K562 (cell line): ENCODE measurements around the gene ABCA7. TPM values are rescaled to one million over a fixed set of nuclear protein-coding genes. Genes with fewer than 3 reads are reported as not detected.

Experiments
- ATAC-seq: fragments of 200-7000 bp; cut with Tn5 transposase; 3 replicates; pipeline ENCODE4 v1.9.1; 2020; ENCODE audit warnings: moderate library complexity
- BruUV-seq: library from RNA; stranded (reverse); fragments of 400-500 nt; replicated peaks from 2 replicates; lab custom pipeline; 2021; lab: Mats Ljungman, UMichigan
- CTCF ChIA-PET: fragments of 300-600 bp; formaldehyde crosslinking; extraction: SDS; loops from one replicate; lab custom pipeline; 2021; ENCODE audit warnings: low intra/inter-chr PET ratio; lab: Yijun Ruan, JAX
- POLR2A ChIA-PET: fragments of 300-600, 350-650 bp; sonication (Branson Sonifier 250); formaldehyde crosslinking; extraction: SDS; loops from one replicate; lab custom pipeline; 2021; ENCODE audit warnings: antibody characterized with exemption, inconsistent platforms; lab: Yijun Ruan, JAX
- DNase-seq, 4 experiments: peaks; one replicate each; pipeline versions ENCODE4 v3.0.0 to v3.0.0-alpha.2; 2011 to 2018; ENCODE audit warnings: low spot score in 3 of 4, mixed read lengths in 3 of 4; ENCODE audit errors: extremely low read depth in 1 of 4
- FAIRE-seq: peaks from 2 replicates; lab custom pipeline; 2011; peaks lifted over from hg19 to GRCh38; lab: Jason Lieb, UNC
- H2AFZ ChIP-seq: 2 replicates; pipeline ENCODE4 v1.6.0; 2011; ENCODE audit warnings: low read depth, low read length, control low read depth, inconsistent platforms
- H3K27ac ChIP-seq: fragments of 200-600 bp; 3 replicates; pipeline ENCODE4 v1.8.0; 2011; ENCODE audit warnings: low read depth, mild to moderate bottlenecking, control low read depth, inconsistent platforms, low read length, moderate library complexity, mixed read lengths; ENCODE audit errors: extremely low read depth
- H3K27me3 ChIP-seq, 2 experiments: fragments of 300-600 bp in 1 of 2; 2 replicates in 1 of 2; 3 replicates in 1 of 2; pipeline versions ENCODE4 v1.6.0 to v1.8.0; 2011; ENCODE audit warnings: inconsistent platforms in 2 of 2, low read length in 2 of 2, mild to moderate bottlenecking in 1 of 2, mixed read lengths in 1 of 2, moderate library complexity in 1 of 2; ENCODE audit not compliant: control insufficient read depth in 2 of 2, insufficient read depth in 2 of 2
- H3K36me3 ChIP-seq: fragments of 300-600 bp; 3 replicates; pipeline ENCODE4 v1.8.0; 2011; ENCODE audit warnings: mild to moderate bottlenecking, low read length, inconsistent platforms; ENCODE audit not compliant: control insufficient read depth, insufficient read depth
- H3K4me1 ChIP-seq, 2 experiments: fragments of 200-600 bp in 1 of 2; replicated peaks in 1 of 2; 2 replicates in 1 of 2; 3 replicates in 1 of 2; pipeline versions ENCODE4 v1.5.1 to v1.8.0; 2011; ENCODE audit warnings: inconsistent platforms in 2 of 2, low read length in 2 of 2, mild to moderate bottlenecking in 1 of 2, mixed read lengths in 1 of 2, moderate library complexity in 1 of 2; ENCODE audit not compliant: control insufficient read depth in 2 of 2, insufficient read depth in 2 of 2
- H3K4me2 ChIP-seq: 2 replicates; pipeline ENCODE4 v1.6.1; 2011; ENCODE audit warnings: low read length, control low read depth, inconsistent platforms, mixed read lengths; ENCODE audit not compliant: insufficient read depth
- H3K4me3 ChIP-seq: fragments of 200-600 bp; sonication (generic), shearing (Covaris generic); 2 replicates; pipeline ENCODE4 v1.5.1; 2016; ENCODE audit warnings: control low read depth, inconsistent platforms
- H3K79me2 ChIP-seq: fragments of 200-600 bp; 3 replicates; pipeline ENCODE4 v1.8.0; 2011; ENCODE audit warnings: low read length, inconsistent platforms; ENCODE audit not compliant: control insufficient read depth, insufficient read depth
- H3K9ac ChIP-seq, 2 experiments: 2 replicates each; pipeline versions ENCODE4 v1.6.0 to v1.6.1; 2011; ENCODE audit warnings: low read depth in 2 of 2, low read length in 2 of 2, control low read depth in 1 of 2, inconsistent platforms in 1 of 2, mild to moderate bottlenecking in 1 of 2, mixed read lengths in 1 of 2; ENCODE audit not compliant: insufficient read depth in 1 of 2
- H3K9me1 ChIP-seq: one replicate; pipeline ENCODE4 v1.6.0; 2011; ENCODE audit warnings: inconsistent platforms, mild to moderate bottlenecking, low read length, moderate library complexity; ENCODE audit not compliant: control insufficient read depth, insufficient read depth
- H3K9me3 ChIP-seq: replicated peaks from 2 replicates; pipeline ENCODE4 v1.5.1; 2011; ENCODE audit warnings: low read depth, low read length, inconsistent platforms; ENCODE audit not compliant: control insufficient read depth, insufficient read depth
- H4K20me1 ChIP-seq: replicated peaks from 2 replicates; pipeline ENCODE4 v1.6.1; 2011; ENCODE audit warnings: low read length, inconsistent platforms, mixed read lengths; ENCODE audit not compliant: control insufficient read depth, insufficient read depth
- ADNP ChIP-seq: fragments of 200-800 bp; sonication (Bioruptor generic); IDR thresholded peaks from 2 replicates; pipeline ENCODE4 v1.6.1; 2016; ENCODE audit warnings: missing genetic modification characterization, missing compliant biosample characterization
- CHCHD3 ChIP-seq: fragments of 250-450 bp; sonication (Bioruptor Pico); IDR thresholded peaks from 2 replicates; pipeline ENCODE4 v2.1.2; 2022; ENCODE audit warnings: mild to moderate bottlenecking
- CTBP1 ChIP-seq: fragments of 450-650 bp; IDR thresholded peaks from 2 replicates; pipeline ENCODE4 v1.6.1; 2016; ENCODE audit warnings: borderline replicate concordance
- DACH1 ChIP-seq: fragments of 450-650 bp; IDR thresholded peaks from 2 replicates; pipeline ENCODE4 v1.6.1; 2018; ENCODE audit not compliant: partially characterized antibody
- HDAC2 ChIP-seq: fragments of 450-650 bp; IDR thresholded peaks from 2 replicates; pipeline ENCODE4 v1.6.1; 2016; ENCODE audit warnings: mild to moderate bottlenecking
- RFX1 ChIP-seq: fragments of 450-650 bp; IDR thresholded peaks from 2 replicates; pipeline ENCODE4 v1.6.1; 2016; ENCODE audit warnings: mild to moderate bottlenecking, moderate library complexity
- SUPT5H ChIP-seq: fragments of 450-650 bp; IDR thresholded peaks from 2 replicates; pipeline ENCODE4 v1.6.1; 2016
- ZNF124 ChIP-seq: sonication (generic); formaldehyde crosslinking; IDR thresholded peaks from 2 replicates; pipeline ENCODE4 v1.8.1; 2022; ENCODE audit warnings: missing genetic modification reagents
- WGBS: fragments of 100-300 bp; shearing (Covaris generic); methylation state at CpG from one replicate; pipeline ENCODE4 v1.1.6; 2016; ENCODE audit warnings: low coverage, mixed read lengths; ENCODE audit not compliant: insufficient coverage; ENCODE audit errors: missing lambda C conversion rate; 5-methylcytosine and 5-hydroxymethylcytosine counted together
- in situ Hi-C: fragments of 300-500 bp; cut with MboI; formaldehyde crosslinking; loops from 4 replicates; pipeline ENCODE4 v1.15.0; 2018; ENCODE audit warnings: inconsistent platforms, mixed read lengths
- intact Hi-C: fragments of 100-400 bp; cut with micrococcal nuclease; formaldehyde crosslinking; loops from 2 replicates; pipeline ENCODE4 v1.14.2; 2022
- polyA plus RNA-seq, 8 experiments: library from polyadenylated mRNA; depleted of rRNA in 4 of 8; stranded (reverse) in 5 of 8; unstranded in 3 of 8; fragments of >200 nt; fragmentation: Nextera tagmentation in 2 of 8; fragmentation: Illumina TruSeq in 1 of 8; extraction: Ambion mirVana in 2 of 8; extraction: Trizol in 1 of 8; gene quantifications; 2 replicates each; pipeline versions ENCODE4 v1.2.1 to v1.2.3, GENCODE V29; 2011 to 2014; ENCODE audit warnings: inconsistent platforms in 1 of 8, missing spikeins in 1 of 8
- total RNA-seq, 7 experiments: library from RNA; depleted of rRNA in 6 of 7; stranded (reverse); fragments of >200 nt in 6 of 7; fragmentation: Illumina TruSeq in 2 of 7; extraction: Trizol in 2 of 7; gene quantifications; 2 replicates each; pipeline versions ENCODE4 v1.2.1 to v1.2.3, GENCODE V29; 2011 to 2021; ENCODE audit warnings: low replicate concordance in 1 of 7
- TF ChIP-seq, protein P1 (sequence below): sonication (generic); formaldehyde crosslinking; IDR thresholded peaks from 2 replicates; pipeline ENCODE4 v1.8.0; 2023; ENCODE audit warnings: missing genetic modification reagents, mild to moderate bottlenecking, borderline replicate concordance
- TF ChIP-seq, protein P2 (sequence below): fragments of 450-650 bp; formaldehyde crosslinking; IDR thresholded peaks from 2 replicates; pipeline ENCODE4 v1.4.0; 2022; ENCODE audit warnings: missing genetic modification characterization
- TF ChIP-seq, protein P3 (sequence below), 3 experiments: fragments of 200-800 bp in 1 of 3; fragments of 250-450 bp in 1 of 3; fragments of 450-650 bp in 1 of 3; sonication (Bioruptor Pico) in 1 of 3; sonication (Bioruptor generic) in 1 of 3; formaldehyde crosslinking in 1 of 3; IDR thresholded peaks; 2 replicates each; pipeline versions ENCODE4 v1.6.1 to v1.8.0; 2016 to 2022; ENCODE audit warnings: mild to moderate bottlenecking in 2 of 3, missing genetic modification characterization in 2 of 3, missing compliant biosample characterization in 1 of 3, moderate library complexity in 1 of 3

The ABCA7 gene
- total and polyA plus RNA-seq, 9 of the 15 experiments (the other 6 are each of a cell fraction or from before 2014, with no cell fraction given), result 2.3 to 96.1 (median 31.2) TPM

DNA sequence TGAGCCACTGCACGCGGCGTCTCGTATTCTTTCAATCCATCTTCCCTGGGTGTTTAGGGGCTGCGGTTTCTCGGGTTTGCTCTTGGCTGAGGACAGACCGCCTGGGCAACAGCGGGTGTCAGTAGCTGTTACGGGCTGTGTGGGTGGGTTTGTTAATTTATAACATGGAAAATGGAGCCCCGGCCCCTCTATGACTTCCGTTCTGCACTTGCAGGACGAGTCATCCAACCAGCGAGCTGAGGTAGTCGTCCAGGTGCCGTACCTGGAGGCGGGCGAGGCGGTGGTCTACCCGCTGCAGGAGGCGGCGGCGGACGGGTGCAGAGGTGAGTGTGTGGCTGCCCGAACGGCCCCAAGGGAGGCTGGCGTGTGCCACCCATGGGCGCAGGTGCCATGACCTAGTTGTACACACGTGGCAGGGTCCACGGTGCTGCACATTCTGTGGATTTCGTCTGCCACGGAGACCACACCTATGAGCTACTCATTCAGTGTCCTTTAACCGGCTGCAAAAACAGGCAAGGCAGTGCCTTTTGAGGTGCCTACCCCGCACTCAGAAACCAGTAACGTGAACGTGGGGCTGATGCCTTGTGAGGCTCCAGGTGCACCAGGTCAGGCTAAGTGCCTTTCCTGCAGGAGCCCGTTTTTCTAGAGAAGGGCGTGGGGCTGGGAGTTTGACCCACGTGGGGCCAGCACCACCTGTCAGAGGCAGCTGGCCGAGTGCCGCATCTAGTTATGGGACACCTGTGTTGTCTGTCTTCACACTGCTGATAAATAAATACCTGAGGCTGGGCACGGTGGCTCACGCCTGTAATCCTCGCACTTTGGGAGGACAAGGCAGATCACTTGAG lies 44.3 kb downstream of the ABCA7 start:
- H3K4me3 ChIP-seq, result no peak overlapping the region
- H3K27ac ChIP-seq, result no peak overlapping the region
- ChIA-PET CTCF (no interaction called here), POLR2A (interaction anchor here (1.0 to 5.3 kb wide), 6 partner anchors 9 to 353 kb away, joined by 3 to 45 read pairs (median 6); partner anchors contain the start of genes GPX4 and POLR2E)
- peaks cover 3% of the 10 kb centered on the region for H3K9me1 ChIP-seq
- H3K4me1 ChIP-seq, result peaks cover 6 to 83% of the 10 kb centered on the region in 2 experiments
- no peak overlapping the region for H2AFZ ChIP-seq
- 90% methylated on average over 42 of the region's 43 CpGs for WGBS
- FAIRE-seq, result no peak
- DNase-seq, result no peak
- no peak overlapping the region for H3K9ac ChIP-seq
- ATAC-seq, result no peak
- no peaks in the 10 kb centered on the region for H3K79me2 ChIP-seq
- in situ Hi-C loops, result no loop called here
- intact Hi-C loops, result loop anchor here (5.0 kb wide), 1 partner anchor 42 kb away; the partner anchor contains the start of gene ABCA7
- H3K27me3 ChIP-seq, result no peaks in the 10 kb centered on the region
- no peaks in the 10 kb centered on the region for H4K20me1 ChIP-seq
- no peak overlapping the region for H3K4me2 ChIP-seq
- BruUV-seq, result no TSS peak
- H3K9me3 ChIP-seq, result no peaks in the 10 kb centered on the region
- H3K36me3 ChIP-seq, result peaks cover 51% of the 10 kb centered on the region; the same call in 2 of the 3 replicates
- TF ChIP-seq DACH1 (no peak), CTBP1 (no peak), RFX1 (no peak), CHCHD3 (CRISPR knock-in tag) (no peak), ADNP (tag) (no peak), SUPT5H (0 out of 2 replicates have a peak, but pooled peaks have one; percentile 20), ZNF124 (CRISPR knock-in tag) (no peak), HDAC2 (no peak)
- TF ChIP-seq, protein P1, sequence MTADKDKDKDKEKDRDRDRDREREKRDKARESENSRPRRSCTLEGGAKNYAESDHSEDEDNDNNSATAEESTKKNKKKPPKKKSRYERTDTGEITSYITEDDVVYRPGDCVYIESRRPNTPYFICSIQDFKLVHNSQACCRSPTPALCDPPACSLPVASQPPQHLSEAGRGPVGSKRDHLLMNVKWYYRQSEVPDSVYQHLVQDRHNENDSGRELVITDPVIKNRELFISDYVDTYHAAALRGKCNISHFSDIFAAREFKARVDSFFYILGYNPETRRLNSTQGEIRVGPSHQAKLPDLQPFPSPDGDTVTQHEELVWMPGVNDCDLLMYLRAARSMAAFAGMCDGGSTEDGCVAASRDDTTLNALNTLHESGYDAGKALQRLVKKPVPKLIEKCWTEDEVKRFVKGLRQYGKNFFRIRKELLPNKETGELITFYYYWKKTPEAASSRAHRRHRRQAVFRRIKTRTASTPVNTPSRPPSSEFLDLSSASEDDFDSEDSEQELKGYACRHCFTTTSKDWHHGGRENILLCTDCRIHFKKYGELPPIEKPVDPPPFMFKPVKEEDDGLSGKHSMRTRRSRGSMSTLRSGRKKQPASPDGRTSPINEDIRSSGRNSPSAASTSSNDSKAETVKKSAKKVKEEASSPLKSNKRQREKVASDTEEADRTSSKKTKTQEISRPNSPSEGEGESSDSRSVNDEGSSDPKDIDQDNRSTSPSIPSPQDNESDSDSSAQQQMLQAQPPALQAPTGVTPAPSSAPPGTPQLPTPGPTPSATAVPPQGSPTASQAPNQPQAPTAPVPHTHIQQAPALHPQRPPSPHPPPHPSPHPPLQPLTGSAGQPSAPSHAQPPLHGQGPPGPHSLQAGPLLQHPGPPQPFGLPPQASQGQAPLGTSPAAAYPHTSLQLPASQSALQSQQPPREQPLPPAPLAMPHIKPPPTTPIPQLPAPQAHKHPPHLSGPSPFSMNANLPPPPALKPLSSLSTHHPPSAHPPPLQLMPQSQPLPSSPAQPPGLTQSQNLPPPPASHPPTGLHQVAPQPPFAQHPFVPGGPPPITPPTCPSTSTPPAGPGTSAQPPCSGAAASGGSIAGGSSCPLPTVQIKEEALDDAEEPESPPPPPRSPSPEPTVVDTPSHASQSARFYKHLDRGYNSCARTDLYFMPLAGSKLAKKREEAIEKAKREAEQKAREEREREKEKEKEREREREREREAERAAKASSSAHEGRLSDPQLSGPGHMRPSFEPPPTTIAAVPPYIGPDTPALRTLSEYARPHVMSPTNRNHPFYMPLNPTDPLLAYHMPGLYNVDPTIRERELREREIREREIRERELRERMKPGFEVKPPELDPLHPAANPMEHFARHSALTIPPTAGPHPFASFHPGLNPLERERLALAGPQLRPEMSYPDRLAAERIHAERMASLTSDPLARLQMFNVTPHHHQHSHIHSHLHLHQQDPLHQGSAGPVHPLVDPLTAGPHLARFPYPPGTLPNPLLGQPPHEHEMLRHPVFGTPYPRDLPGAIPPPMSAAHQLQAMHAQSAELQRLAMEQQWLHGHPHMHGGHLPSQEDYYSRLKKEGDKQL, result no peak
- TF ChIP-seq, protein P2, sequence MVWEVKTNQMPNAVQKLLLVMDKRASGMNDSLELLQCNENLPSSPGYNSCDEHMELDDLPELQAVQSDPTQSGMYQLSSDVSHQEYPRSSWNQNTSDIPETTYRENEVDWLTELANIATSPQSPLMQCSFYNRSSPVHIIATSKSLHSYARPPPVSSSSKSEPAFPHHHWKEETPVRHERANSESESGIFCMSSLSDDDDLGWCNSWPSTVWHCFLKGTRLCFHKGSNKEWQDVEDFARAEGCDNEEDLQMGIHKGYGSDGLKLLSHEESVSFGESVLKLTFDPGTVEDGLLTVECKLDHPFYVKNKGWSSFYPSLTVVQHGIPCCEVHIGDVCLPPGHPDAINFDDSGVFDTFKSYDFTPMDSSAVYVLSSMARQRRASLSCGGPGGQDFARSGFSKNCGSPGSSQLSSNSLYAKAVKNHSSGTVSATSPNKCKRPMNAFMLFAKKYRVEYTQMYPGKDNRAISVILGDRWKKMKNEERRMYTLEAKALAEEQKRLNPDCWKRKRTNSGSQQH (CRISPR knock-in tag), result no peak
- TF ChIP-seq, protein P3, sequence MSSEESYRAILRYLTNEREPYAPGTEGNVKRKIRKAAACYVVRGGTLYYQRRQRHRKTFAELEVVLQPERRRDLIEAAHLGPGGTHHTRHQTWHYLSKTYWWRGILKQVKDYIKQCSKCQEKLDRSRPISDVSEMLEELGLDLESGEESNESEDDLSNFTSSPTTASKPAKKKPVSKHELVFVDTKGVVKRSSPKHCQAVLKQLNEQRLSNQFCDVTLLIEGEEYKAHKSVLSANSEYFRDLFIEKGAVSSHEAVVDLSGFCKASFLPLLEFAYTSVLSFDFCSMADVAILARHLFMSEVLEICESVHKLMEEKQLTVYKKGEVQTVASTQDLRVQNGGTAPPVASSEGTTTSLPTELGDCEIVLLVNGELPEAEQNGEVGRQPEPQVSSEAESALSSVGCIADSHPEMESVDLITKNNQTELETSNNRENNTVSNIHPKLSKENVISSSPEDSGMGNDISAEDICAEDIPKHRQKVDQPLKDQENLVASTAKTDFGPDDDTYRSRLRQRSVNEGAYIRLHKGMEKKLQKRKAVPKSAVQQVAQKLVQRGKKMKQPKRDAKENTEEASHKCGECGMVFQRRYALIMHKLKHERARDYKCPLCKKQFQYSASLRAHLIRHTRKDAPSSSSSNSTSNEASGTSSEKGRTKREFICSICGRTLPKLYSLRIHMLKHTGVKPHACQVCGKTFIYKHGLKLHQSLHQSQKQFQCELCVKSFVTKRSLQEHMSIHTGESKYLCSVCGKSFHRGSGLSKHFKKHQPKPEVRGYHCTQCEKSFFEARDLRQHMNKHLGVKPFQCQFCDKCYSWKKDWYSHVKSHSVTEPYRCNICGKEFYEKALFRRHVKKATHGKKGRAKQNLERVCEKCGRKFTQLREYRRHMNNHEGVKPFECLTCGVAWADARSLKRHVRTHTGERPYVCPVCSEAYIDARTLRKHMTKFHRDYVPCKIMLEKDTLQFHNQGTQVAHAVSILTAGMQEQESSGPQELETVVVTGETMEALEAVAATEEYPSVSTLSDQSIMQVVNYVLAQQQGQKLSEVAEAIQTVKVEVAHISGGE (CRISPR knock-in tag; IDR thresholded peaks at IDR 0.05), result no peak
